Nephron progenitor cell (in vitro differentiated cells): ENCODE results near the gene IKZF3.
A peak's percentile ranks its signal among the peaks of the same experiment; 100 is the strongest.
"Not testable (repeated sequence)": the region's sequence is repeated elsewhere in the genome, so short reads cannot be mapped to it uniquely, and the experiment has no call there.

Experiments used
- DNase-seq: peaks from one replicate; pipeline ENCODE4 v3.0.0; 2021
- H3K27ac Mint-ChIP-seq: 2 replicates; pipeline ENCODE4 v1.8.0; 2021; ENCODE audit warnings: mild to moderate bottlenecking, moderate library complexity, mixed read lengths
- H3K27me3 Mint-ChIP-seq: 2 replicates; pipeline ENCODE4 v1.8.0; 2021; ENCODE audit warnings: mild to moderate bottlenecking, low read depth, mixed read lengths; ENCODE audit not compliant: poor library complexity
- H3K36me3 Mint-ChIP-seq: 2 replicates; pipeline ENCODE4 v1.8.0; 2021; ENCODE audit warnings: low read depth, mixed read lengths
- H3K4me1 Mint-ChIP-seq: 2 replicates; pipeline ENCODE4 v1.8.0; 2021; ENCODE audit warnings: mixed read lengths
- H3K4me3 Mint-ChIP-seq: 2 replicates; pipeline ENCODE4 v1.8.0; 2021; ENCODE audit warnings: mild to moderate bottlenecking, moderate library complexity, mixed read lengths
- H3K9me3 Mint-ChIP-seq: 2 replicates; pipeline ENCODE4 v1.8.0; 2021; ENCODE audit warnings: mild to moderate bottlenecking, moderate library complexity, mixed read lengths
- TF ChIP-seq, protein P1 (sequence below): fragments of 200-600 bp; sonication (generic); IDR thresholded peaks from 2 replicates; pipeline ENCODE4 v1.5.0; 2021; ENCODE audit warnings: antibody characterized with exemption

Gene IKZF3

DNA sequence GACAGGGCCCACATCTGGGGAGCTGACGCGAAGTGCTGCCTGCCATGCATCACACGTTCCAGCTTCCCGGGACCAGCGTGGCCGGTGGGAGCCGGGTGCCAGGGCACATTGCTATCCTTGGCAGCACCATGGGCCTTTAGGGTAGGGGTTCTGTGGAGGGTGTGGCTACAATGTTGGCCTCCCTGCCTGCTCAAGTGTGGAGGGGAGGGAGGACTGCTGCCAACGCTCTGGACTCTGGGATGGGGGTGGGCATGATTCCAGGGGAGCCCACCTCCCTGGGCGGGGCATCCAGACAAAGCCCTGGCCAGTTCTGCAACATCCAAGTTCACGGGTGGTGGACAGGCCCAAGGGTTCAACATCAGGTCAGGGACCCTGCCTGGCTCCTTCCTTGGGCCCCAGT lies 112.5 kb downstream of the IKZF3 start:
- TF ChIP-seq, protein P1, sequence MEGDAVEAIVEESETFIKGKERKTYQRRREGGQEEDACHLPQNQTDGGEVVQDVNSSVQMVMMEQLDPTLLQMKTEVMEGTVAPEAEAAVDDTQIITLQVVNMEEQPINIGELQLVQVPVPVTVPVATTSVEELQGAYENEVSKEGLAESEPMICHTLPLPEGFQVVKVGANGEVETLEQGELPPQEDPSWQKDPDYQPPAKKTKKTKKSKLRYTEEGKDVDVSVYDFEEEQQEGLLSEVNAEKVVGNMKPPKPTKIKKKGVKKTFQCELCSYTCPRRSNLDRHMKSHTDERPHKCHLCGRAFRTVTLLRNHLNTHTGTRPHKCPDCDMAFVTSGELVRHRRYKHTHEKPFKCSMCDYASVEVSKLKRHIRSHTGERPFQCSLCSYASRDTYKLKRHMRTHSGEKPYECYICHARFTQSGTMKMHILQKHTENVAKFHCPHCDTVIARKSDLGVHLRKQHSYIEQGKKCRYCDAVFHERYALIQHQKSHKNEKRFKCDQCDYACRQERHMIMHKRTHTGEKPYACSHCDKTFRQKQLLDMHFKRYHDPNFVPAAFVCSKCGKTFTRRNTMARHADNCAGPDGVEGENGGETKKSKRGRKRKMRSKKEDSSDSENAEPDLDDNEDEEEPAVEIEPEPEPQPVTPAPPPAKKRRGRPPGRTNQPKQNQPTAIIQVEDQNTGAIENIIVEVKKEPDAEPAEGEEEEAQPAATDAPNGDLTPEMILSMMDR: no peak
- DNase-seq: no peak
- Mint-ChIP-seq H3K4me3 (peak overlapping the region; percentile 63), H3K27me3 (peaks cover 21% of the 10 kb centered on the region), H3K4me1 (peaks cover 44% of the 10 kb centered on the region), H3K36me3 (no peaks in the 10 kb centered on the region), H3K9me3 (no peaks in the 10 kb centered on the region), H3K27ac (no peak overlapping the region)

DNA sequence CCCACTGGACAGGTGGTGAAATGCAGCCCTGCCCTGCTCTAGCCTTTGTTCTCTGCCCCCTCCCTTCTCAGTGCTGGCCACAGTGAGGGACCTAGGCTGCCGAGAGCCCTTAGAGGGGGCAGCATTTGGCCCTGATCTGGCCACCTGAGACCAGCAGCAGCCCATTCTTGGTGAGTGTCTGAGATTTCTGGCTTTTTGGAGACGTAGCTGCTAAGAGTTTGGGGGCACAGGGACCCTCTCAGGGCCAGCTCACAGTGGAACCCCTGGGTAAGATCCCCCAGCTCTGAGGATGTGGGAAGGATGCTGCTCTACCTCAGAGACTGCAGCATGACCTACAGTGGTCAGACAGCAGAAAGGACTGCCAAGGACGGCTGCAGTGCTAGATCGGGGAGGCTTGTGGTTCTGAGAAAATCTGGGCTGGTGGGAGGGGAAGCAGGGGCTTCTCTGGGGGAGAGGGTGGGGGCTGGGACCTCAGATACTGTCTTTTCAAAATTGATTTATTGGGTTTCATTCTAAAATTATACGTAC lies 113.0 kb downstream of the IKZF3 start:
- Mint-ChIP-seq H3K36me3 (no peaks in the 10 kb centered on the region), H3K4me3 (no peak overlapping the region), H3K4me1 (peaks cover 40% of the 10 kb centered on the region), H3K9me3 (no peaks in the 10 kb centered on the region), H3K27ac (no peak overlapping the region), H3K27me3 (peaks cover 20% of the 10 kb centered on the region)
- TF ChIP-seq, protein P1: no peak
- no peak for DNase-seq

- TF ChIP-seq, protein P1: no peak
Measured at GRCh38 chr17:39750131-39751015, 113.7 kb downstream of the IKZF3 start.

DNA sequence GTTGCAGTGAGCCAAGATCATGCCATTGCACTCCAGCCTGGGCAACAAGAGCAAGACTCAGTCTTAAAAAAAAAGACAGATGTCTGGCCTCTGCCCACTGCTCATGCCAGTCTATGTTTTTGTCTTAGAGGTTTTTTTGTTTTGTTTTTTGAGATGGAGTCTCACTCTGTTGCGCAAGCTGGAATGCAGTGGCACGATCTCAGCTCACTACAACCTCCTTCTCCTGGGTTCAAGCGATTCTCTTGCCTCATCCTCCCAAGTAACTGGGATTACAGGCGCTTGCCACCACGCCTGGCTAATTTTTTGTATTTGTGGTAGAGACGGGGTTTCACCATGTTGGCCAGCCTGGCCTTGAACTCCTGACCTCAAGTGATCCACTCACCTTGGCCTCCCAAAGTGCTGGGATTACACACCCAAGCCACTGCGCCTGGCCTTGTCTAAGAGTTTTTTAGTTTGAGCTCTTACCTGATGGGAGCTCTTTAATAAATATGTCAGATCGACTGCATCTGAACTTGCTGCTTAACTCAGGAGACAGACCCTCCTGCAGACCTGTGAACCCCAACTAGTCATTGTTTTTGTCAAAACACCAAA lies 115.6 kb downstream of the IKZF3 start:
- not testable (repeated sequence) for H3K27ac Mint-ChIP-seq, DNase-seq, H3K9me3 Mint-ChIP-seq, H3K4me3 Mint-ChIP-seq, H3K36me3 Mint-ChIP-seq
- H3K4me1 Mint-ChIP-seq: peaks cover 27% of the 10 kb centered on the region
- peaks cover 19% of the 10 kb centered on the region for H3K27me3 Mint-ChIP-seq

More at GRCh38 chr17:39750131-39751015, 113.7 kb downstream of the IKZF3 start:
- Mint-ChIP-seq H3K27ac (no peak overlapping the region), H3K4me3 (no peak overlapping the region), H3K36me3 (no peaks in the 10 kb centered on the region), H3K27me3 (peaks cover 19% of the 10 kb centered on the region), H3K4me1 (peaks cover 33% of the 10 kb centered on the region), H3K9me3 (no peaks in the 10 kb centered on the region)
- no peak for DNase-seq

- Mint-ChIP-seq H3K4me1 (peaks cover 19% of the 10 kb centered on the region), H3K27me3 (peaks cover 23% of the 10 kb centered on the region), H3K36me3 (no peaks in the 10 kb centered on the region), H3K4me3 (no peak overlapping the region), H3K27ac (no peak overlapping the region), H3K9me3 (no peaks in the 10 kb centered on the region)
- no peak for DNase-seq
- TF ChIP-seq, protein P1: no peak
Measured at GRCh38 chr17:39747745-39748144, 116.4 kb downstream of the IKZF3 start.

GRCh38 chr17:39746145-39746461 lies 118.0 kb downstream of the IKZF3 start:
- H3K36me3 Mint-ChIP-seq: no peaks in the 10 kb centered on the region
- no peak overlapping the region for H3K4me3 Mint-ChIP-seq
- no peak for DNase-seq
- H3K4me1 Mint-ChIP-seq: peaks cover 9% of the 10 kb centered on the region
- TF ChIP-seq, protein P1: no peak
- no peak overlapping the region for H3K27ac Mint-ChIP-seq
- H3K9me3 Mint-ChIP-seq: no peaks in the 10 kb centered on the region
- H3K27me3 Mint-ChIP-seq: peaks cover 35% of the 10 kb centered on the region
